Upper lobe of left lung (tissue), 6 donors: ENCODE data around the gene LENG1. TPM values are rescaled to one million over a fixed set of nuclear protein-coding genes. Genes with fewer than 3 reads are reported as not detected.

Experiments
- ATAC-seq, 2 donors: fragments of 200-7000 bp; cut with Tn5 transposase; one replicate each; pipeline ENCODE4 v1.9.1; 2022; ENCODE audit warnings: mild to moderate bottlenecking in 2 of 2, moderate library complexity in 2 of 2; ENCODE audit not compliant: low FRiP score in 2 of 2
- DNase-seq, 2 donors: peaks; one replicate each; pipeline ENCODE4 v3.0.0-alpha.2; 2019 to 2020
- H3K27ac ChIP-seq, 4 donors: fragments of 200-600 bp; sonication (generic); one replicate each; pipeline ENCODE4 v1.5.1; 2016 to 2019
- H3K27me3 ChIP-seq, 4 donors: fragments of 200-600 bp; sonication (generic); one replicate each; pipeline ENCODE4 v1.5.1; 2017 to 2019
- H3K36me3 ChIP-seq, 4 donors: fragments of 200-600 bp; sonication (generic); one replicate each; pipeline ENCODE4 v1.5.1; 2016 to 2019
- H3K4me1 ChIP-seq, 4 donors: fragments of 200-600 bp; sonication (generic); one replicate each; pipeline ENCODE4 v1.5.1; 2018 to 2019
- H3K4me3 ChIP-seq, 4 donors: fragments of 200-600 bp; sonication (generic); one replicate each; pipeline ENCODE4 v1.5.1; 2017 to 2019; ENCODE audit warnings: mild to moderate bottlenecking in 2 of 4, moderate library complexity in 1 of 4
- H3K9me3 ChIP-seq, 4 donors: fragments of 200-600 bp; sonication (generic); one replicate each; pipeline ENCODE4 v1.5.1; 2018 to 2019
- CTCF ChIP-seq, 6 experiments: fragments of 450-650 bp in 4 of 6; fragments of 200-600 bp in 2 of 6; sonication (generic) in 2 of 6; IDR thresholded peaks; one replicate each; pipeline ENCODE4 v1.5.1; 2016 to 2019; ENCODE audit warnings: antibody characterized with exemption in 6 of 6
- EP300 ChIP-seq, 4 donors: sonication (generic); formaldehyde crosslinking; IDR thresholded peaks; one replicate each; pipeline ENCODE4 v1.5.1; 2017; ENCODE audit warnings: antibody characterized with exemption in 4 of 4, control low read depth in 2 of 4
- POLR2A ChIP-seq, 4 donors: fragments of 450-650 bp; IDR thresholded peaks; one replicate each; pipeline ENCODE4 v1.5.1; 2016 to 2017; ENCODE audit warnings: antibody characterized with exemption in 4 of 4, mild to moderate bottlenecking in 2 of 4
- POLR2AphosphoS5 ChIP-seq, 2 donors: sonication (generic); formaldehyde crosslinking; IDR thresholded peaks; one replicate each; pipeline ENCODE4 v1.5.1; 2017; ENCODE audit warnings: antibody characterized with exemption in 2 of 2
- WGBS, 2 donors: methylation state at CpG; one replicate each; pipeline ENCODE4 v1.1.5; 2017 to 2018; 5-methylcytosine and 5-hydroxymethylcytosine counted together
- total RNA-seq, 6 donors: library from RNA; depleted of rRNA in 4 of 6; stranded (reverse); fragments of >200 nt in 4 of 6; gene quantifications; one replicate each; pipeline versions ENCODE4 v1.1.0 to v1.2.1, GENCODE V29; 2016 to 2021
- donor health status: DM: no; HTN: no; CAD: no; lungs with moderate emphysema.
- donor health status: DM: no; HTN: yes; CAD: no; lungs with severe emphysema.

Gene LENG1
- total RNA-seq, 6 donors from 2014 or later = 8.5 to 16.8 (median 9.4) TPM

GRCh38 chr19:54206831-54207177 is 47.3 kb upstream of the LENG1 start:
- ATAC-seq = no peak
- WGBS, 2 donors = 67 to 81% methylated on average over 9 to 13 of the region's 13 CpGs
- Histone ChIP-seq H3K4me3 (peak overlapping the region in 2 of 4 donors; percentile 2 to 86), H3K9me3 (no peaks in the 10 kb centered on the region), H3K36me3 (peaks cover 3 to 70% (median 58%) of the 10 kb centered on the region in 4 donors), H3K27me3 (no peaks in the 10 kb centered on the region), H3K4me1 (peaks cover 80 to 97% (median 95%) of the 10 kb centered on the region in 4 donors), H3K27ac (peak overlapping the region; percentile 89 to 96 (median 95))
- TF ChIP-seq EP300 (IDR thresholded peaks at IDR 0.05) (no peak), CTCF (IDR thresholded peaks at IDR 0.05) (no peak), POLR2A (IDR thresholded peaks at IDR 0.05) (no peak), POLR2AphosphoS5 (IDR thresholded peaks at IDR 0.05) (no peak)
- DNase-seq = no peak

GRCh38 chr19:54206030-54206830 is 46.7 kb upstream of the LENG1 start:
- no peaks in the 10 kb centered on the region for H3K9me3 ChIP-seq
- no peak for TF ChIP-seq CTCF (IDR thresholded peaks at IDR 0.05)
- TF ChIP-seq EP300 (IDR thresholded peaks at IDR 0.05) = no peak
- peak in 1 of 4 donors; percentile 30 for TF ChIP-seq POLR2A (IDR thresholded peaks at IDR 0.05)
- TF ChIP-seq POLR2AphosphoS5 (IDR thresholded peaks at IDR 0.05) = peak in 1 of 2 donors; percentile 16
- no peak for ATAC-seq
- H3K36me3 ChIP-seq = peaks cover 3 to 75% (median 61%) of the 10 kb centered on the region in 4 donors
- H3K4me3 ChIP-seq = peak overlapping the region in 1 of 4 donors; percentile 86
- H3K27ac ChIP-seq = peak overlapping the region; percentile 89 to 96 (median 95)
- H3K4me1 ChIP-seq = peaks cover 84 to 99% (median 98%) of the 10 kb centered on the region in 4 donors
- H3K27me3 ChIP-seq = no peaks in the 10 kb centered on the region
- DNase-seq = peak in 1 of 2 donors; percentile 83
- 83 to 93% methylated on average over 16 to 24 of the region's 27 CpGs for WGBS, 2 donors

GRCh38 chr19:54204767-54205468 is 45.4 kb upstream of the LENG1 start:
- Histone ChIP-seq H3K9me3 (no peaks in the 10 kb centered on the region), H3K4me3 (peak overlapping the region in 1 of 4 donors; percentile 86), H3K4me1 (peaks cover 78 to 91% (median 89%) of the 10 kb centered on the region in 4 donors), H3K27me3 (no peaks in the 10 kb centered on the region), H3K27ac (peak overlapping the region; percentile 89 to 96 (median 95)), H3K36me3 (peaks cover 3 to 75% (median 61%) of the 10 kb centered on the region in 4 donors)
- TF ChIP-seq POLR2AphosphoS5 (IDR thresholded peaks at IDR 0.05) = no peak
- TF ChIP-seq CTCF (IDR thresholded peaks at IDR 0.05) = no peak
- TF ChIP-seq POLR2A (IDR thresholded peaks at IDR 0.05) = no peak
- TF ChIP-seq EP300 (IDR thresholded peaks at IDR 0.05) = no peak
- ATAC-seq (no peak), DNase-seq (no peak)
- 68 to 76% methylated on average over 4 of the region's 4 CpGs for whole genome bisulfite sequencing, 2 donors

- ATAC-seq (no peak), DNase-seq (no peak)
- H3K9me3 ChIP-seq = no peaks in the 10 kb centered on the region
- peaks cover 64 to 78% (median 75%) of the 10 kb centered on the region in 4 donors for H3K4me1 ChIP-seq
- TF ChIP-seq POLR2A (IDR thresholded peaks at IDR 0.05) (no peak), CTCF (IDR thresholded peaks at IDR 0.05) (no peak)
- peaks cover 3 to 69% (median 61%) of the 10 kb centered on the region in 4 donors for H3K36me3 ChIP-seq
- peak overlapping the region in 2 of 4 donors; percentile 9 to 86 for H3K4me3 ChIP-seq
- WGBS, 2 donors = 49 to 70% methylated on average over 8 to 9 of the region's 9 CpGs
- peak overlapping the region; percentile 89 to 96 (median 95) for H3K27ac ChIP-seq
- no peaks in the 10 kb centered on the region for H3K27me3 ChIP-seq
Observed at GRCh38 chr19:54203151-54203611, 43.7 kb upstream of the LENG1 start.
